IMR-90 (cell line): ENCODE results near the gene SCIN.

Experiments
- BHLHE40 ChIP-seq: fragments of 150-350 bp; IDR thresholded peaks from 2 replicates; pipeline ENCODE4 v1.6.1; 2016; ENCODE audit warnings: mild to moderate bottlenecking, low read depth, low read length
- CEBPB ChIP-seq: IDR thresholded peaks from 2 replicates; pipeline ENCODE4 v1.6.1; 2012; ENCODE audit warnings: low read depth, low read length, improper control_type of control experiment
- CTCF ChIP-seq: conservative IDR thresholded peaks from 2 replicates; pipeline ENCODE4 v1.5.1; 2012; ENCODE audit warnings: mild to moderate bottlenecking, low read depth, low read length, improper control_type of control experiment
- ELK1 ChIP-seq: fragments of 150-350 bp; IDR thresholded peaks from 2 replicates; pipeline ENCODE4 v1.6.1; 2016; ENCODE audit warnings: low read depth, mild to moderate bottlenecking, low read length, moderate library complexity, borderline replicate concordance
- FOS ChIP-seq: fragments of 150-350 bp; IDR thresholded peaks from 2 replicates; pipeline ENCODE4 v1.6.1; 2016; ENCODE audit warnings: low read depth, low read length
- MXI1 ChIP-seq: IDR thresholded peaks from 2 replicates; pipeline ENCODE4 v1.6.1; 2012; ENCODE audit warnings: low read depth, mild to moderate bottlenecking, low read length, moderate library complexity, borderline replicate concordance
- NFE2L2 ChIP-seq: fragments of 150-350 bp; IDR thresholded peaks from 2 replicates; pipeline ENCODE4 v1.6.1; 2016; ENCODE audit warnings: low read depth, mild to moderate bottlenecking, low read length
- POLR2A ChIP-seq: IDR thresholded peaks from 2 replicates; pipeline ENCODE4 v1.6.1; 2012; ENCODE audit warnings: mild to moderate bottlenecking, low read depth, low read length
- RCOR1 ChIP-seq: IDR thresholded peaks from 2 replicates; pipeline ENCODE4 v1.6.1; 2012; ENCODE audit warnings: mild to moderate bottlenecking, low read length, improper control_type of control experiment; ENCODE audit not compliant: insufficient replicate concordance
- SMC3 ChIP-seq: fragments of 150-350 bp; IDR thresholded peaks from 2 replicates; pipeline ENCODE4 v1.6.1; 2016; ENCODE audit warnings: low read depth, mild to moderate bottlenecking, antibody characterized with exemption, low read length, moderate library complexity
- TF ChIP-seq, protein P1 (sequence below): fragments of 150-350 bp; IDR thresholded peaks from 2 replicates; pipeline ENCODE4 v1.6.1; 2017; ENCODE audit warnings: mild to moderate bottlenecking, antibody characterized with exemption, low read length, low read depth

DNA sequence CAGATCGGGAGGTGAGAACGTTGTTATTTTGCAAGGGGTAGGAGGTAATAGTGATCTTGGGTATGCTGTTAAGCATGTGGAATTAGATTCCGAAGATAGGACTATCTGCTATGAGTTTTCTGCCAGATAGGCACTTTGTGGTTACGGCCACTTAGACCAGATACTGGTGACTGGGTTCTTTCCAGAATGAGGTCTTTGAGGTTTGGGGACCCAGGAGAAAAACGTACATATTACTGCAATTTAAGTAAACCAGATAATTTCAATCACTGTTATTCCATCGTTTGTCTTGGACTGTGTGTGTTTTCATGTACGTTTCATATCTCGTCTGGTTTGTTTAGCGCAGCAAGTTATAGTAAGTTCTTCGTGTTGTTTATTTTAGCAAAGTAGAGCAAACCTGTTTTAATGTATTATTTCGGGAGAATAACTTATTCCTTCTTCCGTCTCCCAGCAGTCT lies 117.2 kb downstream of the SCIN start:
- TF ChIP-seq, protein P1, sequence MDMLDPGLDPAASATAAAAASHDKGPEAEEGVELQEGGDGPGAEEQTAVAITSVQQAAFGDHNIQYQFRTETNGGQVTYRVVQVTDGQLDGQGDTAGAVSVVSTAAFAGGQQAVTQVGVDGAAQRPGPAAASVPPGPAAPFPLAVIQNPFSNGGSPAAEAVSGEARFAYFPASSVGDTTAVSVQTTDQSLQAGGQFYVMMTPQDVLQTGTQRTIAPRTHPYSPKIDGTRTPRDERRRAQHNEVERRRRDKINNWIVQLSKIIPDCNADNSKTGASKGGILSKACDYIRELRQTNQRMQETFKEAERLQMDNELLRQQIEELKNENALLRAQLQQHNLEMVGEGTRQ: no peak
- TF ChIP-seq POLR2A: no peak
- no peak for TF ChIP-seq SMC3
- TF ChIP-seq CTCF: no peak
- TF ChIP-seq ELK1: no peak
- TF ChIP-seq CEBPB: no peak
- no peak for TF ChIP-seq MXI1
- no peak for TF ChIP-seq NFE2L2
- TF ChIP-seq BHLHE40: no peak
- no peak for TF ChIP-seq RCOR1
- no peak for TF ChIP-seq FOS
